ENCODE results near the gene CPSF3.
"Not testable (repeated sequence)": the region's sequence is repeated elsewhere in the genome, so short reads cannot be mapped to it uniquely, and the experiment has no call there.

Gene CPSF3

GRCh38 chr2:9390151-9390850 is 33.2 kb upstream of the CPSF3 start:
- H3K4me3 ChIP-seq (ENCODE audit: low read depth, low read length), result no peak overlapping the region
- no peak for TF ChIP-seq CTCF (IDR thresholded peaks at IDR 0.05; ENCODE audit: low read depth, low read length, missing control alignments)
- no peak for DNase-seq (ENCODE audit: low read depth)

GRCh38 chr2:9390991-9391390 is 32.5 kb upstream of the CPSF3 start:
- DNase-seq (ENCODE audit: low read depth), result no peak
- no peak for TF ChIP-seq CTCF (IDR thresholded peaks at IDR 0.05; ENCODE audit: low read depth, low read length, missing control alignments)
- no peak overlapping the region for H3K4me3 ChIP-seq (ENCODE audit: low read depth, low read length)

GRCh38 chr2:9391961-9392720 is 31.3 kb upstream of the CPSF3 start:
- H3K4me3 ChIP-seq (ENCODE audit: low read depth, low read length), result no peak overlapping the region
- DNase-seq (ENCODE audit: low read depth), result no peak
- no peak for TF ChIP-seq CTCF (IDR thresholded peaks at IDR 0.05; ENCODE audit: low read depth, low read length, missing control alignments)

GRCh38 chr2:9392898-9393765 is 30.3 kb upstream of the CPSF3 start:
- TF ChIP-seq CTCF (IDR thresholded peaks at IDR 0.05; ENCODE audit: low read depth, low read length, missing control alignments), result no peak
- H3K4me3 ChIP-seq (ENCODE audit: low read depth, low read length), result no peak overlapping the region
- no peak for DNase-seq (ENCODE audit: low read depth)

- no peak for TF ChIP-seq CTCF (IDR thresholded peaks at IDR 0.05; ENCODE audit: low read depth, low read length, missing control alignments)
- no peak for DNase-seq (ENCODE audit: low read depth)
- H3K4me3 ChIP-seq (ENCODE audit: low read depth, low read length), result no peak overlapping the region
Observed at GRCh38 chr2:9394816-9395215, 28.6 kb upstream of the CPSF3 start.

- TF ChIP-seq CTCF (IDR thresholded peaks at IDR 0.05; ENCODE audit: low read depth, low read length, missing control alignments), result no peak
- no peak overlapping the region for H3K4me3 ChIP-seq (ENCODE audit: low read depth, low read length)
- DNase-seq (ENCODE audit: low read depth), result no peak
Observed at GRCh38 chr2:9397201-9397600, 26.3 kb upstream of the CPSF3 start.

- H3K4me3 ChIP-seq (ENCODE audit: low read depth, low read length); DNase-seq (ENCODE audit: low read depth): not testable (repeated sequence)
Observed at GRCh38 chr2:9398251-9398650, 25.2 kb upstream of the CPSF3 start.
